ENCODE measurements around the gene DNAJC15.

GRCh38 chr13:42992764-42993122 is 30.6 kb upstream of the DNAJC15 start:
- TF ChIP-seq CTCF (IDR thresholded peaks at IDR 0.05; ENCODE audit: extremely low read depth in 1 of 2, insufficient read depth in 1 of 2, low read depth in 1 of 2, low read length in 2 of 2) (no peak), MAX (IDR thresholded peaks at IDR 0.05; ENCODE audit: insufficient read depth, insufficient read length) (no peak), EZH2 (IDR thresholded peaks at IDR 0.05; ENCODE audit: borderline replicate concordance, low read depth, low read length, severe bottlenecking) (no peak), POLR2AphosphoS5 (IDR thresholded peaks at IDR 0.05; ENCODE audit: insufficient read depth, low read depth, low read length) (no peak), JUN (IDR thresholded peaks at IDR 0.05; ENCODE audit: borderline replicate concordance, insufficient read depth, insufficient read length, low read depth) (no peak), GATA2 (IDR thresholded peaks at IDR 0.05; ENCODE audit: insufficient read depth, insufficient read length, low read depth, low read length) (no peak)
